Sigmoid colon (tissue), 7 donors: Measurements from ENCODE around the gene TATDN2. TPM values are rescaled to one million over a fixed set of nuclear protein-coding genes. Genes with fewer than 3 reads are reported as not detected.

Source experiments
- DNase-seq: peaks from one replicate; pipeline ENCODE4 v3.0.0-alpha.2; 2019
- H3K27ac ChIP-seq, 4 donors: fragments of 200-600 bp; sonication (generic); one replicate each; pipeline ENCODE4 v1.5.1; 2016 to 2019; ENCODE audit warnings: mild to moderate bottlenecking in 1 of 4
- H3K27me3 ChIP-seq, 3 donors: fragments of 200-600 bp; sonication (generic); one replicate each; pipeline ENCODE4 v1.5.1; 2019; ENCODE audit warnings: mild to moderate bottlenecking in 1 of 3
- H3K36me3 ChIP-seq, 4 donors: fragments of 200-600 bp; sonication (generic); one replicate each; pipeline ENCODE4 v1.5.1; 2016 to 2019
- H3K4me1 ChIP-seq, 4 donors: fragments of 200-600 bp; sonication (generic); one replicate each; pipeline ENCODE4 v1.5.1; 2017 to 2019
- H3K4me3 ChIP-seq, 4 donors: fragments of 200-600 bp; sonication (generic); one replicate each; pipeline ENCODE4 v1.5.1; 2017 to 2019; ENCODE audit warnings: mild to moderate bottlenecking in 2 of 4, moderate library complexity in 1 of 4
- H3K9me3 ChIP-seq, 4 donors: fragments of 200-600 bp in 3 of 4; sonication (generic) in 3 of 4; one replicate each; pipeline versions ENCODE4 v1.5.1 to v1.6.1; 2013 to 2019
- CTCF ChIP-seq, 4 experiments: fragments of 450-650 bp in 3 of 4; fragments of 200-600 bp in 1 of 4; IDR thresholded peaks; one replicate each; pipeline ENCODE4 v1.5.1; 2016 to 2019; ENCODE audit warnings: antibody characterized with exemption in 4 of 4, mild to moderate bottlenecking in 3 of 4, moderate library complexity in 2 of 4
- EP300 ChIP-seq, 4 donors: sonication (generic); formaldehyde crosslinking; IDR thresholded peaks; one replicate each; pipeline ENCODE4 v1.6.1; 2017; ENCODE audit warnings: antibody characterized with exemption in 4 of 4
- POLR2A ChIP-seq, 2 donors: fragments of 450-650 bp; IDR thresholded peaks; one replicate each; pipeline ENCODE4 v1.6.1; 2016; ENCODE audit warnings: antibody characterized with exemption in 2 of 2, mild to moderate bottlenecking in 2 of 2, moderate library complexity in 2 of 2
- POLR2AphosphoS5 ChIP-seq, 4 donors: sonication (generic); formaldehyde crosslinking; IDR thresholded peaks; one replicate each; pipeline ENCODE4 v1.6.1; 2017; ENCODE audit warnings: antibody characterized with exemption in 4 of 4
- WGBS, 2 donors: extraction: QIAGEN DNeasy Blood & Tissue Kit; methylation state at CpG; one replicate each; pipeline ENCODE4 v1.1.7; 2013; 5-methylcytosine and 5-hydroxymethylcytosine counted together
- intact Hi-C: fragments of 100-400 bp; cut with DNase I; formaldehyde crosslinking; loops from one replicate; pipeline ENCODE4 v1.15.1; 2023
- polyA plus RNA-seq, 3 donors: library from polyadenylated mRNA; stranded (reverse); fragments of 200-250 nt; gene quantifications; one replicate each; pipeline ENCODE4 v1.2.3, GENCODE V29; 2013
- small RNA-seq, 3 donors: library from RNA; depleted of rRNA; stranded (forward); fragments of <200 nt; gene quantifications; one replicate each; pipeline ENCODE3, GENCODE V24; 2016
- total RNA-seq, 4 donors: library from RNA; depleted of rRNA; stranded (reverse); fragments of >200 nt; gene quantifications; one replicate each; pipeline ENCODE4 v1.1.0, GENCODE V29; 2016
- donor health status: healthy with polysubstance abuse.
- donor health status: Bipolar disorder and iron deficiency.
- donor health status: healthy.

TATDN2 gene
- total and polyA plus RNA-seq, 7 donors = 11.2 to 25.7 (median 13.4) TPM

- intact Hi-C loops = no loop called here
- Histone ChIP-seq H3K27ac (no peak overlapping the region), H3K36me3 (no peaks in the 10 kb centered on the region), H3K9me3 (no peaks in the 10 kb centered on the region), H3K4me1 (no peaks in the 10 kb centered on the region), H3K4me3 (no peak overlapping the region), H3K27me3 (peaks cover 0 to 33% (median 4%) of the 10 kb centered on the region in 3 donors)
- no peak for DNase-seq
- TF ChIP-seq CTCF (IDR thresholded peaks at IDR 0.05) = no peak
- no peak for TF ChIP-seq POLR2AphosphoS5 (IDR thresholded peaks at IDR 0.05)
- TF ChIP-seq EP300 (IDR thresholded peaks at IDR 0.05) = no peak
- no peak for TF ChIP-seq POLR2A (IDR thresholded peaks at IDR 0.05)
- WGBS, 2 donors = 70 to 82% methylated on average over 14 of the region's 14 CpGs
Measured at GRCh38 chr3:10329495-10330015, 81.3 kb downstream of the TATDN2 start.

GRCh38 chr3:10330319-10330718 lies 82.1 kb downstream of the TATDN2 start:
- Histone ChIP-seq H3K4me3 (no peak overlapping the region), H3K4me1 (no peaks in the 10 kb centered on the region), H3K27ac (no peak overlapping the region), H3K27me3 (peaks cover 0 to 33% (median 4%) of the 10 kb centered on the region in 3 donors), H3K9me3 (no peaks in the 10 kb centered on the region), H3K36me3 (no peaks in the 10 kb centered on the region)
- WGBS, 2 donors = 73 to 82% methylated on average over 12 of the region's 12 CpGs
- no peak for TF ChIP-seq POLR2A (IDR thresholded peaks at IDR 0.05)
- TF ChIP-seq EP300 (IDR thresholded peaks at IDR 0.05) = no peak
- TF ChIP-seq CTCF (IDR thresholded peaks at IDR 0.05) = no peak
- no peak for TF ChIP-seq POLR2AphosphoS5 (IDR thresholded peaks at IDR 0.05)
- intact Hi-C loops = no loop called here
- DNase-seq = no peak

Small RNA genes within 50 kb of the gene (small RNA-seq; reads per million reads assigned to genes)
- gene MIR378B (4.8 to 11.2 (median 8.6) reads per million in 3 donors), gene RF02126 (0 reads per million in 3 donors)

Other genes starting within 250 kb of the TATDN2 start
- 1 to 10 TPM; 1.5 to 5.8 (median 3.1) TPM for gene FANCD2, start 222.0 kb upstream of the TATDN2 start, total RNA-seq
- gene FANCD2, start 222.0 kb upstream of the TATDN2 start, polyA plus RNA-seq = 10 to 100 TPM in 1 of 3 donors, 1 to 10 TPM in 1, under 1 TPM in 1; 0.60 to 12.6 (median 1.4) TPM
- gene FANCD2OS, start 140.2 kb upstream of the TATDN2 start, total RNA-seq = not detected
- gene FANCD2OS, start 140.2 kb upstream of the TATDN2 start, polyA plus RNA-seq = not detected
- 100 to 1,000 TPM; 111 to 239 (median 152) TPM for gene BRK1, start 132.8 kb upstream of the TATDN2 start, total RNA-seq
- gene BRK1, start 132.8 kb upstream of the TATDN2 start, polyA plus RNA-seq = 100 to 1,000 TPM; 179 to 260 (median 191) TPM
- 10 to 100 TPM; 20.1 to 29.9 (median 25.8) TPM for gene VHL, start 106.7 kb upstream of the TATDN2 start, total RNA-seq
- gene VHL, start 106.7 kb upstream of the TATDN2 start, polyA plus RNA-seq = 10 to 100 TPM; 20.4 to 35.4 (median 28.9) TPM
- gene IRAK2, start 83.5 kb upstream of the TATDN2 start, total RNA-seq = 1 to 10 TPM; 1.1 to 6.1 (median 3.7) TPM
- 1 to 10 TPM; 1.2 to 2.8 (median 2.8) TPM for gene IRAK2, start 83.5 kb upstream of the TATDN2 start, polyA plus RNA-seq
- under 1 TPM in 2 of 4 donors, not detected in 2; 0.54 to 0.71 TPM for gene GHRL, start 44.5 kb downstream of the TATDN2 start, total RNA-seq
- gene GHRL, start 44.5 kb downstream of the TATDN2 start, polyA plus RNA-seq = 1 to 10 TPM in 1 of 3 donors, not detected in 2; 1.5 TPM
- gene SEC13, start 72.7 kb downstream of the TATDN2 start, total RNA-seq = 10 to 100 TPM; 53.5 to 87.2 (median 67.1) TPM
- gene SEC13, start 72.7 kb downstream of the TATDN2 start, polyA plus RNA-seq = 100 to 1,000 TPM; 125 to 178 (median 134) TPM